NCI-H1694 treated with DMSO at 0.1 percent for 48 hours (cell line): ENCODE measurements around the gene NEK8.
A peak's percentile ranks its signal among the peaks of the same experiment; 100 is the strongest.

Experiments
- DNase-seq: peaks from one replicate; lab custom pipeline; 2025; lab: John Stamatoyannopoulos, UW

The NEK8 gene

DNA sequence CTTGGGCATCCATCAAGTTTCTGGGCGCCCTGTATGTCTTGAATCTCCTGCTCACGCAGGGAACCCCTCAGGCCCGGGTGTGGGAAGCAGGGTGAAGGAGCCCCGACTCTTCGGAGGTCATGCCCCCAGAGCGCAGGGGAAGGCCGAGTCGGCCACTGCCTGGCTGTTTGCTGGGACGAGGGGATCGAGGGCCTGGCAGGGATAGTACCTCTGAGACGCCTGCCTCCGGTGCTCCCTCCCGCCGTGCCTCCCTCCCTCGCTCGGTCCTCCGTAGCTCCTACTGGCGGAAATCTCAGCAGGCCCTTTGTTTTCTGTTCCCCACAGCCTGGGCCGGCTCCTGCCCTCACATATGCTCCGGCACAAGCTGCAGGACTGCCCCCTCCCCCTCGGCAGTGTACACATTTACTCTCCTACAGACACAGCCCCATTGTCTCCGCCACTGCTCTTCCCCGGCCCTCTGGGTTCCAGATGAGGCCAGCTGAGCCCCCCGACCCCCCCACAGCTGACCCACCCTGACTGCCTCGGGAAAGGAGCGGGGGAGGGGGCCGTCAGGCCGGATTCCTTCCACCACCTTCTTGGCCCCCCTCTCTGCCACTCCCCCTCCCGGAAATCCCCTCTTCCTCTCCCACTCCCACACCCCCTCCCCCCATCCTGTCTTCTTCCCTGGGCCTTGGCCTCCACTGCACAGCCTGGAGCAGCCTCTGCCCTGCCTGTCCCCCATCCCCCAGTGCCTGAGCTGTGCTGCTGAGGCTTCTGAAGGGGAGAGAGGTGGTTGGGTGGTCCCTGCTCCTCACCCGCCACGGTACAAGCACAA, 16.6 kb downstream of the NEK8 start:
- no peak for DNase-seq

DNA sequence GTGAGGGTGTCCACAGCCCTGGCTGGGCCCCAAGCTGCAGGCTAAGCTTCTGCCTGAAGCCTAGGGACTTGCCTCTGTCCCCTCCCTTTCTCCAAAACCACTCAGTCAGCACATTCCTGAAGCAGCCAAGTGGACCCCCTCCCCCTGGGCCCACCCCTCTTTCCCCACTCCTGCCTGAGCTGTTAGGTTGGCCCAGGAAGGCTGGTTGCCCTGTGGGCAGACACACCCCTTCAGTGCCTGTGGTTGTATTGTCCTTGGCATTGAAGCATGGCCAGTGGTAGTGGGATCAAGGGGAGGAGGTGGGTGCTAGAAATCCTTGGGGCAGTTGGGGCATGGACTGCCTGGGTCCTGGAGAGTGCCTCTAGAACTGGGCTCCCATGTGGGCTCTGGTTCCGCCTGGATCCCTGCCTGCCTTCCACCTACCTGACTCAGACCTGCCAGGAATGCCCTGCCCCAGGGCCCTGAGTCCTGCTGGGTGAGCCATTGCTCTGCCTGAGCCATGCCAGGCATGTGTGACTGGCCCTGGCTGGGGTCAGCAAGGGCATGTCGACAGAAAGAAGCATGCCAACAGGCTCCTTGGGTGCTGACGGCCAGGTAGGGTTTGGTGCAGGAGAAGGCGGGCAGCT, 17.3 kb downstream of the NEK8 start:
- no peak for DNase-seq

DNA sequence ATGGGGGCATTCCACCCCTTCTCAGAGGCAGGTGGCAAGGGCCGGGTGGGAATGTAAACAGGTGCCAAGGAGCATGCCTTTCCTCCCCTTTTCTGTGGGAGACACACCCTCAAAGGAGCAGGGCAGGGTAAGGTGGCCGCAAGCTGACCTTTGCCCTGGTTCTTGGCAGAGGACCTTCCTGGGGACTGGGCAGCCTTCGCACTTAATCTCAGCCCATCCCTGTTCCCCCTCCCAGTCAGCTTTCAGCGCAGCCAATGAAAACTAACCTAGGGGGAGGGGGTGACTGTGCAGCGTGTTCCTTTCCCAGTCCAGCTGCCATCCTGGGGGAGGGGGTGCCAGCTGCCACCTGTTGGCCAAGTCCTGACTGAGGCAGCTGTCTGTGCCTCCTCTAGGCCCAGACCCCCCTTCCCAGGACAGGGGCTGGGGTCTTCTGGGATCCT, 18.0 kb downstream of the NEK8 start:
- peak; percentile 80 for DNase-seq

- DNase-seq: peak; percentile 58
Measured at GRCh38 chr17:28747051-28747691, 18.6 kb downstream of the NEK8 start.

DNA sequence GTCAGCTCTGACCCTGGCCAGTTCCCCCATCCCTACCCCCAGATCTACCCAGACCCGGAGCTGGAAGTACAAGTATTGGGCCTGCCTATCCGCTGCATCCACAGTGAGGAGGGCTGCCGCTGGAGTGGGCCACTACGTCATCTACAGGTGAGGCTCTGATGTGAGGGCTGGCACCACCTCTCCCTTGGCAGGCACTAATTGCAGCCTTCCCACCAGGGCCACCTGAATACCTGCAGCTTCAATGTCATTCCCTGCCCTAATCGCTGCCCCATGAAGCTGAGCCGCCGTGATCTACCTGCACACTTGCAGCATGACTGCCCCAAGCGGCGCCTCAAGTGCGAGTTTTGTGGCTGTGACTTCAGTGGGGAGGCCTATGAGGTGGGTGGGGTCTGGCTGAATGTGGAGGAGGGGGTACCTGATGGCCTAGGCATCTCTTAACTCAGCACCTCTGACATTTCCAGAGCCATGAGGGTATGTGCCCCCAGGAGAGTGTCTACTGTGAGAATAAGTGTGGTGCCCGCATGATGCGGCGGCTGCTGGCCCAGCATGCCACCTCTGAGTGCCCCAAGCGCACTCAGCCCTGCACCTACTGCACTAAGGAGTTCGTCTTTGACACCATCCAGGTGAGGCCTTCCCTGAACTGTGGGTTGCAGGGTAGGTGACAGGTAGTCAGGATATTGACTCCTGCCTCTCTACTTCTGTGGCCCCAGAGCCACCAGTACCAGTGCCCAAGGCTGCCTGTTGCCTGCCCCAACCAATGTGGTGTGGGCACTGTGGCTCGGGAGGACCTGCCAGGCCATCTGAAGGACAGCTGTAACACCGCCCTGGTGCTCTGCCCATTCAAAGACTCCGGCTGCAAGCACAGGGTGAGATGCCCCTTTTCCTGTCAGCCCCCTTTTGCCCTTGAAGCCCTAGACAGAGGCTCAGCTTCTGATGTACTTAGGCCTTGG, 19.5 kb downstream of the NEK8 start:
- DNase-seq: no peak

GRCh38 chr17:28748852-28749515, 20.4 kb downstream of the NEK8 start:
- no peak for DNase-seq

DNA sequence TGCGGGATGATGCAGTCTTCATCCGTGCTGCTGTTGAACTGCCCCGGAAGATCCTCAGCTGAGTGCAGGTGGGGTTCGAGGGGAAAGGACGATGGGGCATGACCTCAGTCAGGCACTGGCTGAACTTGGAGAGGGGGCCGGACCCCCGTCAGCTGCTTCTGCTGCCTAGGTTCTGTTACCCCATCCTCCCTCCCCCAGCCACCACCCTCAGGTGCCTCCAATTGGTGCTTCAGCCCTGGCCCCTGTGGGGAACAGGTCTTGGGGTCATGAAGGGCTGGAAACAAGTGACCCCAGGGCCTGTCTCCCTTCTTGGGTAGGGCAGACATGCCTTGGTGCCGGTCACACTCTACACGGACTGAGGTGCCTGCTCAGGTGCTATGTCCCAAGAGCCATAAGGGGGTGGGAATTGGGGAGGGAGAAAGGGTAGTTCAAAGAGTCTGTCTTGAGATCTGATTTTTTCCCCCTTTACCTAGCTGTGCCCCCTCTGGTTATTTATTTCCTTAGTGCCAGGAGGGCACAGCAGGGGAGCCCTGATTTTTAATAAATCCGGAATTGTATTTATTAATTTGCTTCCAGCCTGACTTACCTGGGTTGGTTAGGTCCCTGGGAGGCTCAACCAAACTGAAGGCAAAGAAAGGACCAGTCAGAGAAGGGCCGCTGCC, 21.1 kb downstream of the NEK8 start:
- DNase-seq: no peak

DNA sequence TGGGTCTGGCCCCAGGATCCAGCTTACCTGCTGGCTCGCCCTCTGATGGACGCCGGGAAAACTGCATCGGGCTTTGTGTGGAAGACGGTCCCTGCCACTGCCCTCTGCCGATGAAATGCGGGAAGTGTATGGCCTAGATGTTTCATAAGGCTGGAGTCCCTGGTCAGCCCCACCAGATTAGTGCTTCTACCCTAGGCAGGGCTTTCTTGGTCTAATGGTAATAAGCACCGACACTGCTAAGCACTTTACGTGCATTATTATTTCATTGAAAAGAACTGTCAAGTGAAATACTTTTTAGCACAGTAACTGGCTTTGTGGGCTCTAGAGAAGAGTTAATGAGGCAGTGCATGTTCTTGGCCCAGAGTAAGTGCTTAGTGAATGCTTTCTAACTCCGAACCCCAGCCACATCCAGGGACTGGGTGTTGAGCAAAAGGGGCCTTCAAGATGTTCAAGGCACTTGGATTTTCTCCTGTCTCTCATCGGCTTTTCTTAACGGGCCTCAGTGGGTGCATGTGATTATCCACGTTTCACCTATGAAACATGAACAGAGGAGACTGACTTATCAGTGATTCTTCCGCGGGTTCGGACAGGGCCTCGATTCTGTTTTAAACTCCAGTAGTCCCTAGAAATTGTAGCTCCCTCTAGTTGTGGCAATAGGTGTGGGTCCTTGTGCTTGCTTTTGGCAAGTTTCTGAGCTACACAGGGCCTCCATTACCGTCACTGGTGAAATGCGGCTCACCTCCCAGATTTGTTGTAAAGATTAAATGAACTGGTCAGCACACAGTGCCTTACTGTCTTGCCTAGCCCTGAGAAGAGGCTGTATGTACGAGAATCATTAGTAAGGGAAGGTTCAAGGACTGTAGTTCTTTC, 21.8 kb downstream of the NEK8 start:
- peak; percentile 93 for DNase-seq

DNA sequence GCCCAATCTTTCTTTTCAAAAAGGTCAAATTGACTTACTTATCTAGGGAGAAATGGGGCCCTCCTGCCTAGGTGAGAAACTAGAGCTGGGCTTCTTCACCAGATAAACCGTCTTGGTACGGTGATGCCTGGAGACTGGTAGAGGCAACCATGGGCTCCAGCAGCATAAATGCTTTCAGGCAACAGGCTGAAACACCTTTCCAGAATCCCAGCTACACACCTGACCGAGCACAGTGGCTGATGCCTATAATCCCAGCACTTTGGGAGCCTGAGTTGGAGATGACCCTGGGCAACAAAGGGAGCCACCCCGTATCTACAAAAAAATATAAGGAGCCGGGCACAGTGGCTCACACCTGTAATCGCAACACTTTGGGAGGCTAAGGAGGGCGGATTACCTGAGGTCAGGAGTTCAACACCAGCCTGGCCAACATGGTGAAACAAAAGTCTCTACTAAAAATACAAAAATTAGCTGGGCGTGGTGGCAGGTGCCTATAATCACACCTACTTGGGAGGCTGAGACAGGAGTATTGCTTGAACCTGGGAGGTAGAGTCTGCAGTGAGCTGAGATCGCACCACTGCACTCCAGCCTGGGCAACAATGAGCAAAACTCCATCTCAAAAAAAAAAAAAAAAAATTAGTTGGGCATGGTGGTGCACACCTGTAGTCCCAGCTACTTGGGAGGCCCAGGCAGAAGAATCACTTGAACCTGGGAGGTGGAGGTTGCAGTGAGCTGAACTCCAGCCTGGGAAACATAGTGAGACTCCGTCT, 23.2 kb downstream of the NEK8 start:
- DNase-seq: no peak

DNA sequence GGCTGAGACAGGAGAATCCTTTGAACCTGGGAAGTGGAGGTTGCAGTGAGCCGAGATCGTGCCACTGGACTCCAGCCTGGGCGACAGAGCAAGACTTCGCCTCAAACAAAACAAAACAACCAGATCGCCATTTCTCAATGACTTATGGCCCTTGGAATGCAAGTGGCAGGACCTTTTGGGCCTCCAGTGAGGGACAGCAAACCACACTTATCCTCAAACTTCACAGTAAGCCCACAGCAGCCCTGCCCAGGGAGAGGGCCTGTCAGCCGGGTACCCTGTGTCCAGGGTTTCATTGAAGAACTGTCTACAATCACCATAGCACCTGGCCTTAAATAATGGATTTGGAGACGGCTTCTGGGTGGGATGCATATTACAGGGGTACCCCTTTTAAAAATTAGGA, 26.9 kb downstream of the NEK8 start:
- DNase-seq: no peak

DNA sequence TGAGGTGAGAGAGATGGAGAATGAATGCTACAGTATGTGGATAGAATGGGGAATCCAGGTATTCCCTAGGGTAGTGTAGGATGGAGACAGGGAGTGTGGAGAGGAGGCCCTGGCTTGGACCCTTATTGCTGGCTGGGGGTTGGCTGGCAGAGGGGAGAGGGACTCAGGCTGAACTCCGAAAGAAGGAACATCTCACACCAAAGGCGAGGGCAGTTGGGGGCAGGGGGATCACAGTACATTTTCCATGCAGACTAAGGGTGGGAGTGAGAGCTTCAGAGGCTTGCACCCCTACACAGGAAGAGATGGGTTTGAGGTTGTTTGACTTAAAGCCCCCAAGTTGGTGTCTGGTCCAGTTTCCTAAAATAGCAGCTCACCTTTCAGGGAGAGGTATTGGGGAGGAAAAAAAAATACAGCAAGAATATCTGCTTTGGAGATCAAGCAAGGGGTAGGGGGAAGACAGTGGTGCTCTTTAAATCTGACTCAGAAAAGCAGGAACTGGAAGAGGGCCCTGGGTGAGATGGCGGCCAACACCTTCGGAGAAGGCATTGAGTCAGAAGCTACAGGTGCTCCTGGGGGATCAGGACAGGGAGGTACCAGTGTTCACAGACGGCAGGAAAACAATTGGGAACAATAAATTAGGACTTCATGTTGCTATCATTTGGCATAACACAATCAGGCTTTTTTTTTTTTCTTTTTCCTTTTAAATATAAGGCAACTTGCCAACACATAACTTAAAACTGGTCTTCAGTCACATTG, 27.6 kb downstream of the NEK8 start:
- no peak for DNase-seq

GRCh38 chr17:28758411-28759121, 30.0 kb downstream of the NEK8 start:
- no peak for DNase-seq

DNA sequence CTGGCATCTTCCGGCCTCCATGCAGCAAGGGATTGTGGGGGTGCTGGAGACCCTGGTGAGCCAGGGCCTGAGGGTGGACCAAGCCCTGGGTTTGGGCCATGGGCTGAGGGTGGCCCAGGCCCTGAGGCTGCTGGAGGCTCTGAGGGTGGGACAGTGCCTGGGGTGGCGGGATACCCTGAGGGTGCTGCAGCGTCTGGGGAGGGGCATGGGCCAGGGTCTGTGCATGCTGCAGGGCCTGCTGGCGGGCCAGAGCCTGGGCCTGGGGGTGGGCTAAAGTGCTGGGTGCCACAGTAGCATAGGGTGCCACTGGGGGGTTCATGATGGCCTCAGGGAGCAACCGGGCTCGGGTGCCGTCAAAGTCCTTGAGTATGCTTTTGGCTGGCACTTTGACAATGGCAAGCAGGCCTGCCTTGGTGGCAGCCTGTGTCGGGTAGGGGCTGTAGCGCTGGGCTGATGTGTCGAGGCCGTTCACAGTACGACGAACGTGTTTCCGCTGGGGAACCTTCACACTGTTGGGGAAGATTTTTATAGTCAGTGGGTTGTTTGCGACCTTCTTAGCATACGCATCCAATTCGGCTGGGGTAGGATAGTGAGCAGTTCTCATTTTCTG, 30.8 kb downstream of the NEK8 start:
- DNase-seq: no peak

DNA sequence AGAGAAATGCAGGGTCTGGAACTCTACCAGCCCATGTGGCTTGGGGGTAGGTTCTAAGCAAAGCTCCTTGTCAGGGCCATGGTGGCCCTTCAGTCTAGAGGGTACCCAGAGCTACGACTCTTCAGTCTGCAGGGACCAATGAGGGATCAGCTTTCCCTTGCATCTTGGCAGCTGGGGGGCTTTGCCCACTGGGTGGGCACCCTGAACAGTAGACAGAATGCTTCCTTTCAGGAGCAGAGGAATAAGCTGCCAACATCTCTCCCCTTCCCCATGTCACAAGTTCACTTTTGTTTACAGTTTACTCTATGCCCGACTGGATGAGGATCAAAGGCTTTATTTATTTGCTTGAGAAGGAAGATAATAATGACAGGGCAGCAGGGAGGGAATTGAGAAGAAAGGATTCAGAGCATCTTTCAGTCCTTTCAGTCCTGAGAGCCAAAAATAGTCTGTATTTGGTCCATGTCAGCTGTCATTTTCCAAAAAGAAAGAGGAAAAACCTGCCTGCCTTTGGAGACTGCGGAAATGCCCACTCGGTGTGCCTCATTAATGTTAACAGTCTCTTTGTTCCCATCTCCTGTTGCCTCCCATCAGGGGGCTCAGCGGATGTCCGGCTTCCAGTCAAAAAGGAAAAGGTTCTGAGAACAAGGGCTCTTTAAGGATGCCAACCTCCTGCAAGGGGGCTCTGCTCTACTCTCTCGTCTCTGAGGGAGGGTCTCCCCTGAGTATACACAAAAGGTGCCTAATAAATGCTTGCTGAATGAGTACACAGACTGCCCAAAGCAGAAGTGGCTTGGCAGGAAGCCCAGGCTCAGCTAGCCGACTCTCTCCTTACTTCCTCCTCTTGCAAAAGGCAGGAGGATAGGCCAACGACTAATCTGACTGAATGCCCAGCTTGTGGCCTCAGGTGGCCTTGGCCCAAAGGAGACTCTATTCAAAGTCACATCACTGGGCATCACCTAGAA, 32.3 kb downstream of the NEK8 start:
- no peak for DNase-seq

DNA sequence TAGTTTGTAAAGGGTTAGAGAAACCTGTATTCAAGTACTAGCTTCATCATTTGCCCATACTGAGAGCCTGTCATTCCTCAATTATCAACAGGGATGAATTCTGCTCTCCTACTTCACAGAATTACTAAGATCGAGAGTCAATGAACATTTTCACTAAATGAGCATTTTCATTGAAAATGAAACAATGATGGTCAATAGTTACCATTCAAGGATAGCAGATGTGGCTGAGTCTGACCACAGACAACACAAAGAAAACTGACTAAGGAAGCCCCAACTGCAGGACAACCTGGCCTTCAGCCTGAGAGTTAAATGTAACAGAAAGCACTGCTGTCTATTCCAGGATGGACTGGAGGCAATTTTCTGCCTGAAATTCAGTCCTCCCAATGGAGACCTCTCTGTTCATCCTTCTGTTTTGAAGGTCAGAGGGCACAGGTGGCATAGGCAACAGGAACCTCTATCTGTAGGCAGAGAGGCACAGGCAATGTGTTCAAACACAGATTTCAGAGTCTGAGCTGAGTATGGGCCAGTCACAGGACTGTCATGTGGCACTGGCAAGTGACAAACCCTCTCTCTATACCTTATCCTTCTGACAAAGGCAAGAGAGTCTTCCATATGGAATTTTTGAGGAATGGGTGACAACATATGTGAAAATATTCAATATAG, 34.7 kb downstream of the NEK8 start:
- no peak for DNase-seq
